NCI-H2196 (cell line): ENCODE results near the gene DGKI.
A peak's percentile ranks its signal among the peaks of the same experiment; 100 is the strongest.

ENCODE experiments used
- DNase-seq: peaks from one replicate; lab custom pipeline; 2025; ENCODE audit not compliant: unreplicated experiment; lab: John Stamatoyannopoulos, UW

DGKI gene

DNA sequence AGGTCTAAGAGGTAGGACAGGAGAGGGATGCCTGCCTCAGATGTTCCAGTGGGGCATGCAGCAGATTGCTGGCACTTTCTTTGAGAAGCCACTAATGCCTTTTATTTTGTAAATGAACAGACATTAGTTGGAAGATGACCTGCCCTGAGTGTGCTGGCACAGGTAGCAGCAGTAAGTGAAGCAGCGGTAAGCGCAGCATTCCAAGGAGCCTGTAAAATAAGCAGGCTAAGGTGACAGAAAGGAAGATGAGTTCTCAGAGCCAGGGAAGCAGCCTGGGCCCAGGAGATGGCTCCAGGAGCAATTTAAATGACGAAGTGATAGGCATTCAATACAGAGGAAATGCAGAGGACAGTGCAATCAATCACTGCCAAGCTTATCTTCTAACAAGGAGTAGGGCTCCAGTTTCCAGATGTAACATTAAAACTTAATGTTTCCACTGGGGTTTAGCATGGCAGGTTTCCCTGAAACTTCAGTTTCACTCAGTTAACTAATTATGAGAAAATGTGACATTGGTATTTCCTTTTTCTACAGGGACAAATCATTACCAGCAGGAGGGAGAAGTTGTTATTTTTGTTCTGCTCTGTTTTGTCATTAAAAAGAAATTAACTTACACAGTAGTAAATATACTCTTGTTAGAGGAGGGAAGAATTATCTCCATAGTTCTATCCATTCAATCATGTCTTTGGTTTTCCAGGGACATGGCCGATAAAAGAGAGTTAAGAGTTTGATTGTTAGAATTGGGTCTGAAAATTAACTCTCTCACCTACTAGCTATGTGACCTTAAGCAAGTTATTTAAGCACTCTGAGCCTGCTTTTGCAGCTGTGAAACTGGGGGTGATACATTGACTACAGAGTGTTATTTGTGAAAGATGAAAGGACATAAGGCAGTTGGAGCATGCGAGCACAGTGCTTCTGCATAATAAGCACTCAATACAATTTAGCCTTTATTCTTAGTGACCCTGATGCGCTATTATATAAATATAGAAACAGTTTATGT lies 406.6 kb downstream of the DGKI start:
- DNase-seq: no peak

GRCh38 chr7:137434946-137435345 lies 411.8 kb downstream of the DGKI start:
- no peak for DNase-seq

DNA sequence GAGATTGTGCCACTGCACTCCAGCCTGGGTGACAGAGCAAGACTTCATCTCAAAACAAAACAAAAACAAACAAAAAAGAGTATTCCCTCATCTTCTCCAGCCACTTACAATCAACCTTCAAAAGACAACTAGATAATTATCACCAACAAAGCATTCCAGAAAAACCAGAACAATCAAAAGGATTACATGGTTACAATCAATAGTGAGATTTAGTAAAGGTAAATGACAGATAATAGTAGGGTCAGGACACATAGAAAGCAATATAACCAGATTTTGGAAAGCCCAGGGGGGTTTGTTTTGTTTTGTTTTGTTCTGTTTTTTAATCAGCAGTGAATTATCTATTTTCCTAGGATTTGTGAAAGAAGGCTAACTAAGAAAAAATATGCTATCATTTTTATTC lies 412.2 kb downstream of the DGKI start:
- DNase-seq: no peak

DNA sequence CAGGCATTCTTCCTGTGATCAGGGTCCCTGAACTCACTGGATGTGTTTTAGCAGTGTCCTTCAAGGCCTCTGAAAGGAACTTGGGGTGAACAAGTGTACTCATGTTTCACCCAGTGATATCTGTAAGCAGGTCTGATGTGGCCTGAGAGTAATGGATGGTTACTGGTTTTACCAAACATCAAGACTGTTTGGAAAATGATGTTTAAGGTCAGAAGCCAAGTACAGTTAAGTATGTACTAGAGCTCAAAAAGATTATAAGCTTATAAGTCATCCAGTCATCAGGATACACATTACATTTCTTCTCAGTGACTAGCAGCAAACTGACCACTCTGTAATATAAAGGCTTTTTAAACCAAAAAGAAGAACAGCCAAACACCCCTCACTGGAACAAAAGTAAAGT lies 423.5 kb downstream of the DGKI start:
- no peak for DNase-seq

DNA sequence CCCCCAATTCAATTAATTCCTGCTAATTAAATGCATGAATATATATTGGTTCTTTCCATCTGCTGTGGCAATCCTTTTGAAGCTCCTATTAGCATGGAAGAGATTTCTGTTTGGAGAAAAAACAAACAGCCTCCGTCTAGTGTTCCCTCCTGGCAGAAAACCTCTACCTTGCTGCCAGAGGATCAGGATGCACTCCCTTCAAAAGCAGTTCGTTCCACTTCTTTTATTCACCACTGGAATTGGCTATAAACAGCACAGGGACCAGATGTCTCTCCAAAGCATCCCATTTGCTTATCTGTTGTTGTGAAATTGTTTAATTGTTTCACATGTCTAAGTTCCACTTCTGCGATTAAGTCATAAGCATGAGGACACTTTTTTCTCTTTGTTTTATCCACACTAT lies 425.4 kb downstream of the DGKI start:
- peak; percentile 30 for DNase-seq

DNA sequence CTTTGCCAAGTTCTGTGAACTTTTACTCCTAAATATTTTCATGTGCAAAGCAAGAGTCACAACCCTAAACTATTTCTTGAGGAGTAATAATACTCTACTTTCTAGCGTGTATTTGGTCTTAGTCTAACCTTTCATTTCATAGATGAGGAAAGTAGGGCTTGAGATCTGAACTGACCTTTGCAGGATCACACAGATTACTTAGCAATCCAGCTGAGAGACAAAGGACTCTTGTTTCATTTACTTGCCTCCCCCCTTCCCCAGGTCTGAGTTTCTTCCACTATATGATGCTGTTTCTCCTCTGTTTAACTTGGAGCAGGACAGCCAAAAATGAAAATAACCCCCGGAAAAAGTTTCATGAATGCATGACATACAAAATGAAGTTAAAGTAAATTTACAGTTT lies 427.9 kb downstream of the DGKI start:
- no peak for DNase-seq

DNA sequence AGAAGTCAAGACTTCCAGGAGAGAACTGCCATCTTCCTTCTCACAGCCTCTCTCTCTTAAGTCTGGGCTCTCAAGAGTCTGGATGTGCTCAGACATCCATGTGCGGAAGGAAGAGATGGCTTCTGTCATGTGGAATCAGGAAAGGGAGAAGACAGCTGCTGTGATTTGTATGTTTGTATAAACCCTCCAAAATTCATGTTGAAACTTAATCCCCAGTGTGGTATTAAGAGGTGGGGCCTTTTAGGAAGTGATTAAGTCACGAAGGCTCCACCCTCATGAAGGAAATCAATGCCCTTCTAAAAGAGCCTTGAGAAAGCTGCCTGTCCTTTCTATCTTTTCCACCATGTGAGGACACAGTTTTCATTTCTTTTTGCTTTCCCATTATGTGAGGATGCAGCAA lies 429.3 kb downstream of the DGKI start:
- DNase-seq: no peak

GRCh38 chr7:137413901-137414300 lies 432.9 kb downstream of the DGKI start:
- DNase-seq: no peak

DNA sequence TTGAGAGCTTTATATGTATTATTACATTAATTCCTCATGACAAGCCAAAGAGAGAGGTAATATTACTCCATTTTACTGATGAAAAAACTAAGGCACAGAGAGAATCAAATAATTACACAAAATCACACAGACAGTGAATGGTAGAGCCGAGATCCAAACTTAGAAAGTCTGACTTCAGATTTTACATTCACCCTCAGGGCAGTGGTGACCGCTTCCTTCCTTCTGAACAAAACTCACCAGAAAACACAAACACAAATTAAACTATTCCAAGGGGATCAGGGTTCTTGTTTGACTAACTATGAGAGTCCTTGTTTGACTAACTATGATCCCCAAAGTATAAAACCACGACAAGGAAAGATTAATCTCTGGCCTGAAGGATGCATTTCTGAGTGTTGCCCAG lies 435.3 kb downstream of the DGKI start:
- DNase-seq: no peak

DNA sequence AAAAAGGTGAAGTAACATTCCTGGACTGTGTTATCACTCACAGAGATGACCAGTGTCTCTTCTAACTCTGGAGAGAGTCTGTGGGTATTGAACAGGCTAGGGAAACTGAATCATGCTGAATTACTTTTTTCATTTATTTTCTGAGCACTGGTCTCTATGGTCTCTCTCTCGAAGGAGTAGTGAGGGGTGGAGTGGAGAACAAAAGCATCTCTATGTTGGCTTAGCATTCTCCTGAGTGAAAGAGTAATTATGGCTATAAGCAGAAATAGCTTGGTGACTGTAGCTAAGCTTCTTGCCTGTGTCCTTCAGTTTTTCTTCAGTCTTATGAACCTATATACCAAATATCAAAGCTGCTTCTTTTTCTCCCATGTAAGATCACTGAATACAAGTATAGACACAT lies 438.6 kb downstream of the DGKI start:
- DNase-seq: no peak

DNA sequence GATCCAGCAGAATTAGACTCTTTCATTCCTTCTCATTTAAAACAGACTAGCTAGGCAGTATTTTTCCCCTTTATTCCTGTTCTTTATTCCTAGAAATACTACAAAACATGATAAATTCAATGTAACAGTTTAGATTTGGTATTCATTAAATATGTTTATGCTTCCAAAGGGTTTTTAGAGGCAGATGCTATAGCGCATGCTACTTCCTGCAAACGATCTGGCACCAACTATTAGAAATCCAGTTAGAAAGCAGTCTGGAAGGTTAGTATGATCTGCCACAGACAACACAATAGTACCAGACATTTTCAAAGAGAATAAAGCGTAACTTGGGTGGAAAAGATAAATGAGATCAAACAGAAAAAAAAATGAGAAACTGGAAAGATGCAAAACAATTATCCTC lies 439.7 kb downstream of the DGKI start:
- no peak for DNase-seq

- no peak for DNase-seq
Observed at GRCh38 chr7:137404660-137405317, 442.0 kb downstream of the DGKI start.

DNA sequence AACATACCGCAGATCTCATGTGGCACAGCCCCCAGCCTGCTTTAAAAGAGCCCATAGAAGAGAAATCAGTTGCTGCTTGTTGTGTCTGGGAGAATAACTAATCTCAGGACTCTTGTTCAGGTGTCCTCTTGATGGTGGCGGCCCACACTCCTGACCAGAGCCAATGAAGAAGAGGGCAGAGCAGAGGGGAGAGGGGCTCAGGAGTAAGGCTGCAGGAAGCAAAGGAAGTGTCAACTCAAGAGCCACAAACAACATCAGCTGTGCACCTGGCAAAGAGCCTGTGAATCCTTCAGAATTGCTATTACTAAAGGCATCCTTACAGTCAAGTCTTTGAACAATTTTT lies 443.4 kb downstream of the DGKI start:
- DNase-seq: no peak

- no peak for DNase-seq
Observed at GRCh38 chr7:137402536-137403352, 444.0 kb downstream of the DGKI start.

GRCh38 chr7:137399827-137400823 lies 446.6 kb downstream of the DGKI start:
- no peak for DNase-seq

GRCh38 chr7:137396051-137396450 lies 450.7 kb downstream of the DGKI start:
- DNase-seq: no peak

GRCh38 chr7:137395420-137395819 lies 451.4 kb downstream of the DGKI start:
- peak; percentile 59 for DNase-seq

DNA sequence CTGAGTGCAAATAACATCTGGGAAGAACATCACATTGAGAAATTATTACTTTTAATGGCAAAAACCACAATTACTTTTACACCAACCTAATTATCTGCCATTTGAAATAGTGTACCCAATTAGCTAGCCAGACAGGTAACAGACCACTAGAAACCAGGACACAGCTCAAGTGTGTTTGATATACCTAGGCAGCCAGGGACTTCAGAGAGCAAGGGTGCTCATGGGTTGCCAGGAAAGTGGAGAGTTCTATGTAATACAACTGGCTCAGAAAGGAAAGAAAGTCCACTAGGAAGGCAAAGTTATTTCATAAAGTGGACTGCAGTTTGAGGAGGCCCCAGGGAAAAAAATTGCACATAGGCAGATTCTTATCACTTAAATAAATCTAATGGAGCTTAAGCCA lies 453.2 kb downstream of the DGKI start:
- no peak for DNase-seq

- DNase-seq: no peak
Observed at GRCh38 chr7:137390076-137390475, 456.7 kb downstream of the DGKI start.

- DNase-seq: no peak
Observed at GRCh38 chr7:137388916-137389315, 457.9 kb downstream of the DGKI start.
